GM12872 (cell line): Measurements from ENCODE around the gene CABP4.

Experiments
- CTCF ChIP-seq: IDR thresholded peaks from 3 replicates; pipeline ENCODE4 v1.5.1; 2011; ENCODE audit warnings: low read depth, mild to moderate bottlenecking, low read length, moderate library complexity; ENCODE audit not compliant: insufficient read depth

Gene CABP4

GRCh38 chr11:67435031-67435726 is 20.0 kb upstream of the CABP4 start:
- no peak for TF ChIP-seq CTCF

GRCh38 chr11:67435727-67436458 is 19.3 kb upstream of the CABP4 start:
- TF ChIP-seq CTCF: no peak

GRCh38 chr11:67436459-67437081 is 18.6 kb upstream of the CABP4 start:
- no peak for TF ChIP-seq CTCF

GRCh38 chr11:67437082-67437808 is 17.9 kb upstream of the CABP4 start, which contains the start of gene PTPRCAP:
Gene PTPRCAP (minus strand): TSS chr11:67437682. CDS start chr11:67437619, 63 bp downstream.
- no peak for TF ChIP-seq CTCF

GRCh38 chr11:67437809-67438157 is 17.4 kb upstream of the CABP4 start:
- TF ChIP-seq CTCF: no peak

GRCh38 chr11:67438158-67438902 is 16.8 kb upstream of the CABP4 start:
- TF ChIP-seq CTCF: no peak
